HEK293 (cell line): ENCODE data around the gene COL1A1.

Experiments used
- CTCF ChIA-PET: fragments of 350-600 bp; formaldehyde crosslinking; extraction: SDS; loops from one replicate; lab custom pipeline; 2021; ENCODE audit warnings: antibody characterized with exemption; lab: Yijun Ruan, JAX
- POLR2A ChIA-PET: fragments of 300-600 bp; formaldehyde crosslinking; extraction: SDS; loops from one replicate; lab custom pipeline; 2020; ENCODE audit warnings: antibody characterized with exemption, inconsistent platforms; lab: Yijun Ruan, JAX
- H3K27ac ChIP-seq: fragments of 200-500 bp; sonication (Bioruptor generic); 2 replicates; pipeline ENCODE4 v1.5.1; 2014; ENCODE audit warnings: low read depth, low read length, control low read depth, inconsistent platforms; ENCODE audit errors: extremely low read depth
- H3K36me3 ChIP-seq, 2 experiments: fragments of 200-500 bp in 1 of 2; sonication (Bioruptor generic) in 1 of 2; 1 replicate in 1 of 2; 2 replicates in 1 of 2; pipeline ENCODE4 v1.5.1; 2014 to 2017; ENCODE audit warnings: inconsistent platforms in 2 of 2, low read length in 2 of 2; ENCODE audit not compliant: control insufficient read depth in 2 of 2, insufficient read depth in 1 of 2
- H3K4me1 ChIP-seq: fragments of 200-500 bp; sonication (Bioruptor generic); 2 replicates; pipeline ENCODE4 v1.5.1; 2014; ENCODE audit warnings: mild to moderate bottlenecking, low read length, inconsistent platforms; ENCODE audit not compliant: control insufficient read depth, insufficient read depth
- H3K4me3 ChIP-seq: 2 replicates; pipeline ENCODE4 v1.5.1; 2011; ENCODE audit warnings: low read depth, mild to moderate bottlenecking, control low read depth, low read length, moderate library complexity
- H3K9me3 ChIP-seq: fragments of 200-500 bp; sonication (Bioruptor generic); 2 replicates; pipeline ENCODE4 v1.5.1; 2014; ENCODE audit warnings: low read depth, low read length, inconsistent platforms; ENCODE audit not compliant: control insufficient read depth, insufficient read depth
- HOXA7 ChIP-seq: sonication (generic); formaldehyde crosslinking; IDR thresholded peaks from 2 replicates; pipeline ENCODE4 v1.8.1; 2022; ENCODE audit warnings: missing genetic modification reagents, borderline replicate concordance
- HOXD13 ChIP-seq: sonication (generic); formaldehyde crosslinking; IDR thresholded peaks from 2 replicates; pipeline ENCODE4 v1.8.0; 2022; ENCODE audit warnings: missing genetic modification reagents, borderline replicate concordance
- SP2 ChIP-seq: fragments of 450-650 bp; formaldehyde crosslinking; IDR thresholded peaks from 2 replicates; pipeline ENCODE4 v1.5.1; 2016; ENCODE audit warnings: missing biosample characterization, missing genetic modification characterization
- ZNF155 ChIP-seq: fragments of 450-650 bp; formaldehyde crosslinking; IDR thresholded peaks from 2 replicates; pipeline ENCODE4 v1.5.1; 2016; ENCODE audit warnings: missing biosample characterization, missing genetic modification characterization
- ZNF184 ChIP-seq: fragments of 450-650 bp; IDR thresholded peaks from 2 replicates; pipeline ENCODE4 v1.5.1; 2018; ENCODE audit warnings: missing biosample characterization, mild to moderate bottlenecking, missing genetic modification characterization
- ZNF223 ChIP-seq: fragments of 450-650 bp; formaldehyde crosslinking; IDR thresholded peaks from 2 replicates; pipeline ENCODE4 v1.5.1; 2016; ENCODE audit warnings: missing biosample characterization, missing genetic modification characterization
- ZNF629 ChIP-seq: fragments of 450-650 bp; formaldehyde crosslinking; IDR thresholded peaks from 2 replicates; pipeline ENCODE4 v1.5.1; 2017; ENCODE audit warnings: missing biosample characterization, missing genetic modification characterization
- ZNF768 ChIP-seq: fragments of 450-650 bp; formaldehyde crosslinking; IDR thresholded peaks from 2 replicates; pipeline ENCODE4 v1.5.1; 2018; ENCODE audit warnings: missing biosample characterization, mild to moderate bottlenecking, missing genetic modification characterization
- ZNF785 ChIP-seq: fragments of 450-650 bp; formaldehyde crosslinking; IDR thresholded peaks from 2 replicates; pipeline ENCODE4 v1.5.1; 2016; ENCODE audit warnings: missing biosample characterization, missing genetic modification characterization
- ZSCAN23 ChIP-seq: fragments of 450-650 bp; formaldehyde crosslinking; IDR thresholded peaks from 2 replicates; pipeline ENCODE4 v1.5.1; 2016; ENCODE audit warnings: missing biosample characterization, missing genetic modification characterization
- TF ChIP-seq, protein P1 (sequence below): fragments of 450-650 bp; formaldehyde crosslinking; IDR thresholded peaks from 2 replicates; pipeline ENCODE4 v1.5.1; 2016; ENCODE audit warnings: missing biosample characterization, missing genetic modification characterization, low read depth
- TF ChIP-seq, protein P2 (sequence below): fragments of 450-650 bp; formaldehyde crosslinking; IDR thresholded peaks from 2 replicates; pipeline ENCODE4 v1.5.1; 2016; ENCODE audit warnings: missing biosample characterization, missing genetic modification characterization, borderline replicate concordance
- TF ChIP-seq, protein P3 (sequence below): fragments of 450-650 bp; formaldehyde crosslinking; IDR thresholded peaks from 2 replicates; pipeline ENCODE4 v1.5.1; 2017; ENCODE audit warnings: missing biosample characterization, missing genetic modification characterization
- TF ChIP-seq, protein P4 (sequence below): fragments of 450-650 bp; formaldehyde crosslinking; IDR thresholded peaks from 2 replicates; pipeline ENCODE4 v1.5.1; 2016; ENCODE audit warnings: missing biosample characterization, missing genetic modification characterization

COL1A1 gene

DNA sequence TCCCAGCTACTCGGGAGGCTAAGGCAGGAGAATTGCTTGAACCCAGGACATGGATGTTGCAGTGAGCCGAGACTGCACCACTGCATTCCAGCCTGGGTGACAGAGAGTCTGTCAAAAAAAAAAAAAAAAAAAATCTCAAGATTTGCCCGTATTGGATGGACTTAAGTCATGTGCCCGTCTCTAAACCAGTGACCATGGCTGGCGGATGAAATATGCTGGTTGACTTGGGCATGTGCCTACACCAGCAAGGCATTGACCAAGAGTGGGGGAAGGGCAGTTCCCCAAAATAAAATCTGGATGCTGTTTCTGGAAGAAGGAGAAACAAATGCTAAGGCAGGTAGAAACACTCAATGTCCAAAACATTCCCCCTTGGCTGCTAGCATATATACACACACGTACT lies 21.5 kb upstream of the COL1A1 start:
- H3K36me3 ChIP-seq: no peaks in the 10 kb centered on the region
- no peaks in the 10 kb centered on the region for H3K9me3 ChIP-seq
- 0 out of 2 replicates have a peak, but pooled peaks cover 9% of the 10 kb centered on the region for H3K4me1 ChIP-seq
- H3K27ac ChIP-seq: no peak overlapping the region
- TF ChIP-seq ZNF785 (tag by site-specific recombination) (no peak), ZNF155 (tag by site-specific recombination) (no peak), ZNF184 (tag by site-specific recombination) (no peak), HOXA7 (no peak), ZNF629 (no peak), ZNF223 (tag by site-specific recombination) (no peak), HOXD13 (CRISPR knock-in tag) (no peak)
- TF ChIP-seq, protein P1, sequence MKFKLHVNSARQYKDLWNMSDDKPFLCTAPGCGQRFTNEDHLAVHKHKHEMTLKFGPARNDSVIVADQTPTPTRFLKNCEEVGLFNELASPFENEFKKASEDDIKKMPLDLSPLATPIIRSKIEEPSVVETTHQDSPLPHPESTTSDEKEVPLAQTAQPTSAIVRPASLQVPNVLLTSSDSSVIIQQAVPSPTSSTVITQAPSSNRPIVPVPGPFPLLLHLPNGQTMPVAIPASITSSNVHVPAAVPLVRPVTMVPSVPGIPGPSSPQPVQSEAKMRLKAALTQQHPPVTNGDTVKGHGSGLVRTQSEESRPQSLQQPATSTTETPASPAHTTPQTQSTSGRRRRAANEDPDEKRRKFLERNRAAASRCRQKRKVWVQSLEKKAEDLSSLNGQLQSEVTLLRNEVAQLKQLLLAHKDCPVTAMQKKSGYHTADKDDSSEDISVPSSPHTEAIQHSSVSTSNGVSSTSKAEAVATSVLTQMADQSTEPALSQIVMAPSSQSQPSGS: no peak
- TF ChIP-seq, protein P2, sequence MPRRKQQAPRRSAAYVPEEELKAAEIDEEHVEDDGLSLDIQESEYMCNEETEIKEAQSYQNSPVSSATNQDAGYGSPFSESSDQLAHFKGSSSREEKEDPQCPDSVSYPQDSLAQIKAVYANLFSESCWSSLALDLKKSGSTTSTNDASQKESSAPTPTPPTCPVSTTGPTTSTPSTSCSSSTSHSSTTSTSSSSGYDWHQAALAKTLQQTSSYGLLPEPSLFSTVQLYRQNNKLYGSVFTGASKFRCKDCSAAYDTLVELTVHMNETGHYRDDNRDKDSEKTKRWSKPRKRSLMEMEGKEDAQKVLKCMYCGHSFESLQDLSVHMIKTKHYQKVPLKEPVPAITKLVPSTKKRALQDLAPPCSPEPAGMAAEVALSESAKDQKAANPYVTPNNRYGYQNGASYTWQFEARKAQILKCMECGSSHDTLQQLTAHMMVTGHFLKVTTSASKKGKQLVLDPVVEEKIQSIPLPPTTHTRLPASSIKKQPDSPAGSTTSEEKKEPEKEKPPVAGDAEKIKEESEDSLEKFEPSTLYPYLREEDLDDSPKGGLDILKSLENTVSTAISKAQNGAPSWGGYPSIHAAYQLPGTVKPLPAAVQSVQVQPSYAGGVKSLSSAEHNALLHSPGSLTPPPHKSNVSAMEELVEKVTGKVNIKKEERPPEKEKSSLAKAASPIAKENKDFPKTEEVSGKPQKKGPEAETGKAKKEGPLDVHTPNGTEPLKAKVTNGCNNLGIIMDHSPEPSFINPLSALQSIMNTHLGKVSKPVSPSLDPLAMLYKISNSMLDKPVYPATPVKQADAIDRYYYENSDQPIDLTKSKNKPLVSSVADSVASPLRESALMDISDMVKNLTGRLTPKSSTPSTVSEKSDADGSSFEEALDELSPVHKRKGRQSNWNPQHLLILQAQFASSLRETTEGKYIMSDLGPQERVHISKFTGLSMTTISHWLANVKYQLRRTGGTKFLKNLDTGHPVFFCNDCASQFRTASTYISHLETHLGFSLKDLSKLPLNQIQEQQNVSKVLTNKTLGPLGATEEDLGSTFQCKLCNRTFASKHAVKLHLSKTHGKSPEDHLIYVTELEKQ: no peak
- TF ChIP-seq, protein P3, sequence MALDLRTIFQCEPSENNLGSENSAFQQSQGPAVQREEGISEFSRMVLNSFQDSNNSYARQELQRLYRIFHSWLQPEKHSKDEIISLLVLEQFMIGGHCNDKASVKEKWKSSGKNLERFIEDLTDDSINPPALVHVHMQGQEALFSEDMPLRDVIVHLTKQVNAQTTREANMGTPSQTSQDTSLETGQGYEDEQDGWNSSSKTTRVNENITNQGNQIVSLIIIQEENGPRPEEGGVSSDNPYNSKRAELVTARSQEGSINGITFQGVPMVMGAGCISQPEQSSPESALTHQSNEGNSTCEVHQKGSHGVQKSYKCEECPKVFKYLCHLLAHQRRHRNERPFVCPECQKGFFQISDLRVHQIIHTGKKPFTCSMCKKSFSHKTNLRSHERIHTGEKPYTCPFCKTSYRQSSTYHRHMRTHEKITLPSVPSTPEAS (tag by site-specific recombination): no peak
- no peak overlapping the region for H3K4me3 ChIP-seq
- POLR2A ChIA-PET: interaction anchor here (0.5 kb wide), 1 partner anchor 9 kb away, joined by 4 read pairs; no protein-coding TSS in a partner anchor
- CTCF ChIA-PET: interaction anchor here (0.7 to 14.7 kb wide), 3 partner anchors 19 to 50 kb away, joined by 4 to 217 read pairs (median 5); partner anchors contain the start of gene COL1A1

DNA sequence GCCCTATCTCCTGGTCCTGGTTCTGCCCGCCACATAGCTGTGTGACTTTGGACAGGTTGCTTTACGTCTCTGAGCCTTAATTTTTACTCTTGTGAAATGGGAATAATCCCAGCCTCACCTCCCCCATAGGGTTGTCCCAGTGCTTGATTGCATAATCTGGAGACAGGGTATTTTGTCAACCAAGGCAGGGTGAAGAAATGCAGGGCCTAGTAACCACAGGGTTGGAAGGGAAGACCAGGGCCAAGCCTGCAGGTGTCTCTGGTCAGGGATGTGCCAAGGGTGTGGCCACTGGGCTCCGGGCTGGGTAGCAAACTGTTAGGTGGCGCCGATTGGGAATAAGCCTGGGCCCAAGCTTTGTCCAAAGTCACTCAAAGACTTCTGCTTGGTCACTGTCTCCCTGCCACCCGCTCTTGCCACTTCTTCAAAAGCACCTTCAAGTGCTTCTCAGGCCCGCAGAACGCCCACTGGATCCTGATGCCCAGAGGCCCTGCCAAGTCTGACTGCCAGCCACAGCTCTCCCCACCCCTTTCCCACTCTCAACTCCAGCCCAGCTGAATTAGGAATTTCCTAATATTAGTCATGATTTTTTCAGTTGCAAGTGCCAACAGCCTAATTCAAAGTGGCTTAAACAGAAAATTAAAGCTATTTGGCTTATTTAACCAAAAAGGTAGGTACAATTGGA lies 20.6 kb upstream of the COL1A1 start:
- Histone ChIP-seq H3K36me3 (no peaks in the 10 kb centered on the region), H3K4me3 (no peak overlapping the region), H3K4me1 (0 out of 2 replicates have a peak, but pooled peaks cover 9% of the 10 kb centered on the region), H3K9me3 (no peaks in the 10 kb centered on the region), H3K27ac (no peak overlapping the region)
- TF ChIP-seq SP2 (tag by site-specific recombination) (no peak), ZSCAN23 (no peak), ZNF768 (tag by site-specific recombination) (0 out of 2 replicates have a peak, but pooled peaks have one; percentile 22)
- TF ChIP-seq, protein P4, sequence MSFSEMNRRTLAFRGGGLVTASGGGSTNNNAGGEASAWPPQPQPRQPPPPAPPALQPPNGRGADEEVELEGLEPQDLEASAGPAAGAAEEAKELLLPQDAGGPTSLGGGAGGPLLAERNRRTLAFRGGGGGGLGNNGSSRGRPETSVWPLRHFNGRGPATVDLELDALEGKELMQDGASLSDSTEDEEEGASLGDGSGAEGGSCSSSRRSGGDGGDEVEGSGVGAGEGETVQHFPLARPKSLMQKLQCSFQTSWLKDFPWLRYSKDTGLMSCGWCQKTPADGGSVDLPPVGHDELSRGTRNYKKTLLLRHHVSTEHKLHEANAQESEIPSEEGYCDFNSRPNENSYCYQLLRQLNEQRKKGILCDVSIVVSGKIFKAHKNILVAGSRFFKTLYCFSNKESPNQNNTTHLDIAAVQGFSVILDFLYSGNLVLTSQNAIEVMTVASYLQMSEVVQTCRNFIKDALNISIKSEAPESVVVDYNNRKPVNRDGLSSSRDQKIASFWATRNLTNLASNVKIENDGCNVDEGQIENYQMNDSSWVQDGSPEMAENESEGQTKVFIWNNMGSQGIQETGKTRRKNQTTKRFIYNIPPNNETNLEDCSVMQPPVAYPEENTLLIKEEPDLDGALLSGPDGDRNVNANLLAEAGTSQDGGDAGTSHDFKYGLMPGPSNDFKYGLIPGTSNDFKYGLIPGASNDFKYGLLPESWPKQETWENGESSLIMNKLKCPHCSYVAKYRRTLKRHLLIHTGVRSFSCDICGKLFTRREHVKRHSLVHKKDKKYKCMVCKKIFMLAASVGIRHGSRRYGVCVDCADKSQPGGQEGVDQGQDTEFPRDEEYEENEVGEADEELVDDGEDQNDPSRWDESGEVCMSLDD: no peak
- ChIA-PET POLR2A (interaction anchor here (0.5 to 1.0 kb wide), 2 partner anchors 10 kb away, joined by 3 to 4 read pairs; no protein-coding TSS in a partner anchor), CTCF (interaction anchor here (0.6 to 14.7 kb wide), 5 partner anchors 18 to 128 kb away, joined by 3 to 217 read pairs (median 5); partner anchors contain the start of gene COL1A1)
